ENCODE results near the gene DYNC1LI2.
A peak's percentile ranks its signal among the peaks of the same experiment; 100 is the strongest.

Gene DYNC1LI2

GRCh38 chr16:66740010-66740409 lies 11.4 kb downstream of the DYNC1LI2 start:
- peak; percentile 58 for DNase-seq (ENCODE audit: low read depth)

- no peak for DNase-seq (ENCODE audit: low read depth)
These were observed 15.5 kb downstream of the DYNC1LI2 start for GRCh38 chr16:66735891-66736290.

- no peak for DNase-seq (ENCODE audit: low read depth)
These were observed 20.3 kb downstream of the DYNC1LI2 start for GRCh38 chr16:66731101-66731500.

- DNase-seq (ENCODE audit: low read depth): no peak
These were observed 22.6 kb downstream of the DYNC1LI2 start for GRCh38 chr16:66728804-66729203.

- DNase-seq (ENCODE audit: low read depth): peak; percentile 75
These were observed 23.2 kb downstream of the DYNC1LI2 start for GRCh38 chr16:66728117-66728787.

- DNase-seq (ENCODE audit: low read depth): peak; percentile 72
These were observed 30.6 kb downstream of the DYNC1LI2 start for GRCh38 chr16:66720766-66721165.

GRCh38 chr16:66719246-66719645 lies 32.2 kb downstream of the DYNC1LI2 start:
- DNase-seq (ENCODE audit: low read depth): no peak

GRCh38 chr16:66717776-66718175 lies 33.6 kb downstream of the DYNC1LI2 start:
- peak; percentile 45 for DNase-seq (ENCODE audit: low read depth)

GRCh38 chr16:66717112-66717675 lies 34.2 kb downstream of the DYNC1LI2 start:
- peak; percentile 72 for DNase-seq (ENCODE audit: low read depth)

GRCh38 chr16:66714654-66715307 lies 36.6 kb downstream of the DYNC1LI2 start:
- DNase-seq (ENCODE audit: low read depth): peak; percentile 44

GRCh38 chr16:66714062-66714461 lies 37.3 kb downstream of the DYNC1LI2 start:
- DNase-seq (ENCODE audit: low read depth): no peak

GRCh38 chr16:66713076-66713475 lies 38.3 kb downstream of the DYNC1LI2 start:
- DNase-seq (ENCODE audit: low read depth): no peak

- no peak for DNase-seq (ENCODE audit: low read depth)
These were observed 38.9 kb downstream of the DYNC1LI2 start for GRCh38 chr16:66712512-66712911.

- no peak for DNase-seq (ENCODE audit: low read depth)
These were observed 39.8 kb downstream of the DYNC1LI2 start for GRCh38 chr16:66711581-66711980.

- DNase-seq (ENCODE audit: low read depth): peak; percentile 50
These were observed 44.9 kb downstream of the DYNC1LI2 start for GRCh38 chr16:66706506-66706880.

- peak; percentile 92 for DNase-seq (ENCODE audit: low read depth)
These were observed 45.5 kb downstream of the DYNC1LI2 start for GRCh38 chr16:66705790-66706505.

GRCh38 chr16:66703406-66704215 lies 47.8 kb downstream of the DYNC1LI2 start:
- peak; percentile 90 for DNase-seq (ENCODE audit: low read depth)

- no peak for DNase-seq (ENCODE audit: low read depth)
These were observed 49.9 kb downstream of the DYNC1LI2 start for GRCh38 chr16:66701516-66701915.

GRCh38 chr16:66701026-66701425 lies 50.4 kb downstream of the DYNC1LI2 start:
- no peak for DNase-seq (ENCODE audit: low read depth)

- DNase-seq (ENCODE audit: low read depth): no peak
These were observed 51.5 kb downstream of the DYNC1LI2 start for GRCh38 chr16:66699898-66700297.

GRCh38 chr16:66698046-66698445 lies 53.4 kb downstream of the DYNC1LI2 start:
- DNase-seq (ENCODE audit: low read depth): no peak
